HEK293 (cell line): ENCODE data around the gene PPP1R9B.

ENCODE experiments used
- CTCF ChIP-seq: fragments of 450-650 bp; formaldehyde crosslinking; IDR thresholded peaks from 2 replicates; pipeline ENCODE4 v1.5.1; 2016; ENCODE audit warnings: missing biosample characterization, missing genetic modification characterization
- EGR2 ChIP-seq: fragments of 450-650 bp; formaldehyde crosslinking; IDR thresholded peaks from 2 replicates; pipeline ENCODE4 v1.5.1; 2016; ENCODE audit warnings: low read depth, missing biosample characterization, missing genetic modification characterization
- GLIS2 ChIP-seq: fragments of 450-650 bp; formaldehyde crosslinking; IDR thresholded peaks from 2 replicates; pipeline ENCODE4 v1.5.1; 2016; ENCODE audit warnings: missing biosample characterization, missing genetic modification characterization
- HOXA7 ChIP-seq: sonication (generic); formaldehyde crosslinking; IDR thresholded peaks from 2 replicates; pipeline ENCODE4 v1.8.1; 2022; ENCODE audit warnings: missing genetic modification reagents, borderline replicate concordance
- TCF7L2 ChIP-seq: IDR thresholded peaks from 2 replicates; pipeline ENCODE4 v1.6.1; 2011; ENCODE audit warnings: low read depth, mild to moderate bottlenecking, inconsistent platforms, low read length, moderate library complexity, borderline replicate concordance
- ZFHX2 ChIP-seq: fragments of 450-650 bp; formaldehyde crosslinking; conservative IDR thresholded peaks from 2 replicates; pipeline ENCODE4 v1.5.1; 2016; ENCODE audit warnings: missing biosample characterization, missing genetic modification characterization
- ZNF324 ChIP-seq: fragments of 450-650 bp; formaldehyde crosslinking; IDR thresholded peaks from 2 replicates; pipeline ENCODE4 v1.5.1; 2016; ENCODE audit warnings: missing biosample characterization, missing genetic modification characterization
- ZNF600 ChIP-seq: fragments of 450-650 bp; formaldehyde crosslinking; IDR thresholded peaks from 2 replicates; pipeline ENCODE4 v1.5.1; 2016; ENCODE audit warnings: missing biosample characterization, missing genetic modification characterization
- ZNF670 ChIP-seq: fragments of 450-650 bp; formaldehyde crosslinking; IDR thresholded peaks from 2 replicates; pipeline ENCODE4 v1.5.1; 2016; ENCODE audit warnings: missing biosample characterization, missing genetic modification characterization, low read depth
- TF ChIP-seq, protein P1 (sequence below): fragments of 450-650 bp; formaldehyde crosslinking; IDR thresholded peaks from 2 replicates; pipeline ENCODE4 v1.5.1; 2016; ENCODE audit warnings: missing biosample characterization, missing genetic modification characterization, low read depth
- TF ChIP-seq, protein P2 (sequence below): fragments of 450-650 bp; formaldehyde crosslinking; IDR thresholded peaks from 2 replicates; pipeline ENCODE4 v1.5.1; 2016; ENCODE audit warnings: missing biosample characterization, missing genetic modification characterization, borderline replicate concordance

DNA sequence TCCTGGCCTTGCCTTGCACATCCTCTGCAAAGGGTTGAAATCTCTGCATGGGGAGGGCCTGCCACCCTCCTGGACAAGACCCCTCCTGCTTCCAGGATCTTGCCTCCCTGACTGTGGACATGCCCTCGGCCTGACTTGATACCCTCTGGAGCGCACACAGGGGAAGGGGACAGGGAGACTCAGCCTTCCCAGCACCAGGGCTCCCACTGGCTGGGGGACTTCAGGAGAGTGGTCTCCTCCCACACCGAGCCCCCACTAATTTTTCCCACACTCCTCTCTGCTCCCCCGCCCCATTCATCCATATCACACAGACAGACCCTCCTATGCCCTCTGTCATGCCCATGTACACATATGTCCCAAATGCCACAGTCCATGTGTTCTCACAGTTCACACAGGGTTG lies 29.6 kb upstream of the PPP1R9B start:
- TF ChIP-seq GLIS2 (tag by site-specific recombination) (no peak), ZNF600 (tag by site-specific recombination) (no peak), CTCF (tag by site-specific recombination) (no peak), EGR2 (no peak), ZNF670 (tag by site-specific recombination) (no peak), HOXA7 (no peak), ZFHX2 (tag by site-specific recombination) (no peak), TCF7L2 (no peak), ZNF324 (tag by site-specific recombination) (no peak)
- TF ChIP-seq, protein P1, sequence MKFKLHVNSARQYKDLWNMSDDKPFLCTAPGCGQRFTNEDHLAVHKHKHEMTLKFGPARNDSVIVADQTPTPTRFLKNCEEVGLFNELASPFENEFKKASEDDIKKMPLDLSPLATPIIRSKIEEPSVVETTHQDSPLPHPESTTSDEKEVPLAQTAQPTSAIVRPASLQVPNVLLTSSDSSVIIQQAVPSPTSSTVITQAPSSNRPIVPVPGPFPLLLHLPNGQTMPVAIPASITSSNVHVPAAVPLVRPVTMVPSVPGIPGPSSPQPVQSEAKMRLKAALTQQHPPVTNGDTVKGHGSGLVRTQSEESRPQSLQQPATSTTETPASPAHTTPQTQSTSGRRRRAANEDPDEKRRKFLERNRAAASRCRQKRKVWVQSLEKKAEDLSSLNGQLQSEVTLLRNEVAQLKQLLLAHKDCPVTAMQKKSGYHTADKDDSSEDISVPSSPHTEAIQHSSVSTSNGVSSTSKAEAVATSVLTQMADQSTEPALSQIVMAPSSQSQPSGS: no peak
- TF ChIP-seq, protein P2, sequence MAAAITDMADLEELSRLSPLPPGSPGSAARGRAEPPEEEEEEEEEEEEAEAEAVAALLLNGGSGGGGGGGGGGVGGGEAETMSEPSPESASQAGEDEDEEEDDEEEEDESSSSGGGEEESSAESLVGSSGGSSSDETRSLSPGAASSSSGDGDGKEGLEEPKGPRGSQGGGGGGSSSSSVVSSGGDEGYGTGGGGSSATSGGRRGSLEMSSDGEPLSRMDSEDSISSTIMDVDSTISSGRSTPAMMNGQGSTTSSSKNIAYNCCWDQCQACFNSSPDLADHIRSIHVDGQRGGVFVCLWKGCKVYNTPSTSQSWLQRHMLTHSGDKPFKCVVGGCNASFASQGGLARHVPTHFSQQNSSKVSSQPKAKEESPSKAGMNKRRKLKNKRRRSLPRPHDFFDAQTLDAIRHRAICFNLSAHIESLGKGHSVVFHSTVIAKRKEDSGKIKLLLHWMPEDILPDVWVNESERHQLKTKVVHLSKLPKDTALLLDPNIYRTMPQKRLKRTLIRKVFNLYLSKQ (tag by site-specific recombination): no peak
